SK-N-SH (cell line): ENCODE results near the gene NPC1L1. TPM values are rescaled to one million over a fixed set of nuclear protein-coding genes. Genes with fewer than 3 reads are reported as not detected.
A peak's percentile ranks its signal among the peaks of the same experiment; 100 is the strongest.

ENCODE experiments used
- CTCF ChIA-PET: fragments of 300-600, 350-600 bp; formaldehyde crosslinking; extraction: SDS; loops from one replicate; lab custom pipeline; 2021; lab: Yijun Ruan, JAX
- POLR2A ChIA-PET: fragments of 350-600 bp; sonication (Branson Sonifier 250); formaldehyde crosslinking; extraction: SDS; loops from one replicate; lab custom pipeline; 2020; ENCODE audit warnings: antibody characterized with exemption, inconsistent platforms; lab: Yijun Ruan, JAX
- DNase-seq: peaks from one replicate; pipeline ENCODE4 v3.0.0; 2012
- H2AFZ ChIP-seq: fragments of 200-600 bp; sonication (generic); 2 replicates; pipeline ENCODE4 v1.8.1; 2016; ENCODE audit warnings: antibody characterized with exemption, mild to moderate bottlenecking, low read depth
- H3F3A ChIP-seq: fragments of 200-600 bp; sonication (generic); replicated peaks from 2 replicates; pipeline ENCODE3; 2016; ENCODE audit warnings: antibody characterized with exemption, mild to moderate bottlenecking; ENCODE audit not compliant: insufficient read depth
- H3K27ac ChIP-seq, 2 experiments: fragments of 200-500 bp in 1 of 2; fragments of 200-600 bp in 1 of 2; sonication (Bioruptor generic) in 1 of 2; sonication (generic), shearing (Covaris generic) in 1 of 2; 2 replicates each; pipeline versions ENCODE4 v1.5.1 to v1.6.1; 2014 to 2016; ENCODE audit warnings: low read depth in 2 of 2, inconsistent platforms in 1 of 2, low read length in 1 of 2, mild to moderate bottlenecking in 1 of 2, mixed read lengths in 1 of 2
- H3K27me3 ChIP-seq: fragments of 200-600 bp; sonication (generic), shearing (Covaris generic); 2 replicates; pipeline ENCODE4 v1.6.1; 2016; ENCODE audit warnings: mixed run types; ENCODE audit not compliant: insufficient read depth
- H3K36me3 ChIP-seq, 2 experiments: fragments of 200-500 bp in 1 of 2; fragments of 200-600 bp in 1 of 2; sonication (Bioruptor generic) in 1 of 2; sonication (generic) in 1 of 2; replicated peaks in 1 of 2; 2 replicates each; pipeline versions ENCODE3 to v1.5.1; 2014 to 2016; ENCODE audit warnings: low read length in 1 of 2, mild to moderate bottlenecking in 1 of 2; ENCODE audit not compliant: insufficient read depth in 2 of 2, control insufficient read depth in 1 of 2
- H3K4me1 ChIP-seq, 2 experiments: fragments of 200-500 bp in 1 of 2; fragments of 200-600 bp in 1 of 2; sonication (Bioruptor generic) in 1 of 2; sonication (generic), shearing (Covaris generic) in 1 of 2; 2 replicates each; pipeline versions ENCODE4 v1.5.1 to v1.6.1; 2014 to 2016; ENCODE audit warnings: low read depth in 1 of 2, low read length in 1 of 2, mixed run types in 1 of 2; ENCODE audit not compliant: insufficient read depth in 2 of 2, control insufficient read depth in 1 of 2
- H3K4me2 ChIP-seq: fragments of 200-600 bp; sonication (generic), shearing (Covaris generic); 2 replicates; pipeline ENCODE4 v1.6.1; 2017; ENCODE audit warnings: mixed run types
- H3K4me3 ChIP-seq, 2 experiments: fragments of 200-500 bp in 1 of 2; fragments of 200-600 bp in 1 of 2; sonication (Bioruptor generic) in 1 of 2; sonication (generic), shearing (Covaris generic) in 1 of 2; 2 replicates each; pipeline versions ENCODE4 v1.5.1 to v1.8.1; 2014 to 2016; ENCODE audit warnings: low read depth in 2 of 2, inconsistent platforms in 1 of 2, low read length in 1 of 2, mild to moderate bottlenecking in 1 of 2, mixed read lengths in 1 of 2, moderate library complexity in 1 of 2
- H3K79me2 ChIP-seq: fragments of 200-600 bp; sonication (generic); 2 replicates; pipeline ENCODE4 v1.8.1; 2017; ENCODE audit warnings: mild to moderate bottlenecking; ENCODE audit not compliant: insufficient read depth
- H3K9ac ChIP-seq: fragments of 200-600 bp; sonication (generic); 2 replicates; pipeline ENCODE4 v1.6.1; 2017; ENCODE audit warnings: mixed run types
- H3K9me2 ChIP-seq: fragments of 200-600 bp; sonication (generic); 2 replicates; pipeline ENCODE4 v1.6.1; 2017; ENCODE audit warnings: mixed run types
- H3K9me3 ChIP-seq: fragments of 200-600 bp; sonication (generic); 2 replicates; pipeline ENCODE4 v1.6.1; 2017; ENCODE audit warnings: mixed run types, mild to moderate bottlenecking, moderate library complexity
- H4K20me1 ChIP-seq: fragments of 200-600 bp; sonication (generic); 2 replicates; pipeline ENCODE4 v1.6.1; 2017; ENCODE audit warnings: mild to moderate bottlenecking, mixed run types; ENCODE audit not compliant: insufficient read depth
- ELF1 ChIP-seq: IDR thresholded peaks from 2 replicates; pipeline ENCODE4 v1.4.0; 2012
- FOXM1 ChIP-seq: IDR thresholded peaks from 2 replicates; pipeline ENCODE4 v1.4.0; 2012; ENCODE audit warnings: low read depth, mild to moderate bottlenecking
- JUND ChIP-seq: IDR thresholded peaks from 2 replicates; pipeline ENCODE4 v1.4.0; 2012
- MXI1 ChIP-seq: IDR thresholded peaks from 2 replicates; pipeline ENCODE4 v1.6.1; 2012; ENCODE audit warnings: mild to moderate bottlenecking, low read depth, low read length, improper control_type of control experiment
- NFIC ChIP-seq: IDR thresholded peaks from 2 replicates; pipeline ENCODE4 v1.4.0; 2012; ENCODE audit warnings: borderline replicate concordance
- PBX3 ChIP-seq: IDR thresholded peaks from 2 replicates; pipeline ENCODE4; 2012
- RCOR1 ChIP-seq: fragments of 150-350 bp; IDR thresholded peaks from 2 replicates; pipeline ENCODE4 v1.6.1; 2017; ENCODE audit warnings: antibody characterized with exemption, low read length
- REST ChIP-seq: IDR thresholded peaks from 2 replicates; pipeline ENCODE4 v1.6.1; 2012; ENCODE audit warnings: mild to moderate bottlenecking, low read depth, low read length, moderate library complexity
- SIN3A ChIP-seq: IDR thresholded peaks from 2 replicates; pipeline ENCODE4 v1.6.1; 2012; ENCODE audit warnings: low read depth, mild to moderate bottlenecking, low read length, moderate library complexity, borderline replicate concordance
- SMC3 ChIP-seq: IDR thresholded peaks from 2 replicates; pipeline ENCODE4 v1.6.1; 2012; ENCODE audit warnings: low read depth, low read length, improper control_type of control experiment
- TAF1 ChIP-seq: IDR thresholded peaks from 2 replicates; pipeline ENCODE4 v1.6.1; 2012; ENCODE audit warnings: low read depth, mild to moderate bottlenecking, low read length, moderate library complexity, borderline replicate concordance
- ZBTB33 ChIP-seq: IDR thresholded peaks from 2 replicates; pipeline ENCODE4 v1.4.0; 2012; ENCODE audit warnings: low read depth, borderline replicate concordance
- WGBS: methylation state at CpG from one replicate; pipeline ENCODE4 v1.1.6; 2017; ENCODE audit warnings: low lambda C conversion rate; 5-methylcytosine and 5-hydroxymethylcytosine counted together
- polyA plus RNA-seq, 3 experiments: library from polyadenylated mRNA; depleted of rRNA; stranded (reverse); fragments of >200 nt; gene quantifications; 2 replicates each; pipeline ENCODE4 v1.2.3, GENCODE V29; 2012

NPC1L1 gene
- polyA plus RNA-seq, 1 of the 3 experiments (the other 2 are of a cell fraction) = not detected

- Histone ChIP-seq H3K4me3 (peak overlapping the region; percentile 96 to 98), H3K4me2 (peak overlapping the region; percentile 83), H2AFZ (peak overlapping the region; percentile 98), H4K20me1 (no peaks in the 10 kb centered on the region), H3K27me3 (no peaks in the 10 kb centered on the region), H3K4me1 (peaks cover 10 to 22% of the 10 kb centered on the region in 2 experiments; a peak in 3 of 4 replicates), H3K79me2 (peaks cover 54% of the 10 kb centered on the region), H3K36me3 (peaks cover 16 to 21% of the 10 kb centered on the region in 2 experiments), H3K27ac (peak overlapping the region; percentile 98 to 99), H3K9me3 (no peaks in the 10 kb centered on the region), H3K9ac (peak overlapping the region; percentile 95), H3K9me2 (no peaks in the 10 kb centered on the region), H3F3A (no peaks in the 10 kb centered on the region)
- DNase-seq = no peak
- under 1% methylated on average over 19 of the region's 19 CpGs for WGBS
- TF ChIP-seq FOXM1 = no peak
- no peak for TF ChIP-seq PBX3
- TF ChIP-seq SMC3 = 0 out of 2 replicates have a peak, but pooled peaks have one; percentile 0
- no peak for TF ChIP-seq MXI1
- TF ChIP-seq ZBTB33 = no peak
- no peak for TF ChIP-seq RCOR1
- no peak for TF ChIP-seq TAF1
- CTCF ChIA-PET = interaction anchor here (1.1 to 4.7 kb wide), 9 partner anchors 10 to 387 kb away, joined by 3 to 27 read pairs (median 7); no protein-coding TSS in a partner anchor
- POLR2A ChIA-PET = interaction anchor here (0.6 to 2.7 kb wide), 11 partner anchors 10 to 370 kb away, joined by 3 to 12 read pairs (median 4); partner anchors contain the start of genes DDX56 and YKT6
Measured at GRCh38 chr7:44489955-44490350, 51.2 kb downstream of the NPC1L1 start.

GRCh38 chr7:44488955-44489354, 52.2 kb downstream of the NPC1L1 start:
- H3K9me3 ChIP-seq = no peaks in the 10 kb centered on the region
- H3K9ac ChIP-seq = peak overlapping the region; percentile 95; the same call in 1 of the 2 replicates
- TF ChIP-seq NFIC (no peak), SMC3 (no peak), JUND (no peak), REST (no peak), ELF1 (no peak), SIN3A (no peak)
- peak overlapping the region; percentile 83 for H3K4me2 ChIP-seq
- peak overlapping the region; percentile 96 to 98 for H3K4me3 ChIP-seq
- H3K36me3 ChIP-seq = peaks cover 26 to 31% of the 10 kb centered on the region in 2 experiments
- H3K9me2 ChIP-seq = no peaks in the 10 kb centered on the region
- H3K27ac ChIP-seq = no peak overlapping the region
- ChIA-PET CTCF (interaction anchor here (0.7 to 4.7 kb wide), 4 partner anchors 10 to 77 kb away, joined by 3 to 27 read pairs (median 5); no protein-coding TSS in a partner anchor), POLR2A (interaction anchor here (2.3 to 2.7 kb wide), 2 partner anchors 76 to 85 kb away, joined by 10 to 12 read pairs; partner anchors contain the start of gene DDX56)
- H2AFZ ChIP-seq = no peak overlapping the region
- H4K20me1 ChIP-seq = no peaks in the 10 kb centered on the region
- H3F3A ChIP-seq = no peaks in the 10 kb centered on the region
- peaks cover 10 to 22% of the 10 kb centered on the region in 2 experiments; a peak in 3 of 4 replicates for H3K4me1 ChIP-seq
- 75% methylated on average over 3 of the region's 3 CpGs for WGBS
- DNase-seq = no peak
- no peaks in the 10 kb centered on the region for H3K27me3 ChIP-seq
- H3K79me2 ChIP-seq = peaks cover 64% of the 10 kb centered on the region
